Kidney glomerular epithelial cell (primary cell): ENCODE data around the gene KRT6C.
A peak's percentile ranks its signal among the peaks of the same experiment; 100 is the strongest.

Experiments
- DNase-seq: peaks from one replicate; lab custom pipeline; 2025; lab: John Stamatoyannopoulos, UW

KRT6C gene

DNA sequence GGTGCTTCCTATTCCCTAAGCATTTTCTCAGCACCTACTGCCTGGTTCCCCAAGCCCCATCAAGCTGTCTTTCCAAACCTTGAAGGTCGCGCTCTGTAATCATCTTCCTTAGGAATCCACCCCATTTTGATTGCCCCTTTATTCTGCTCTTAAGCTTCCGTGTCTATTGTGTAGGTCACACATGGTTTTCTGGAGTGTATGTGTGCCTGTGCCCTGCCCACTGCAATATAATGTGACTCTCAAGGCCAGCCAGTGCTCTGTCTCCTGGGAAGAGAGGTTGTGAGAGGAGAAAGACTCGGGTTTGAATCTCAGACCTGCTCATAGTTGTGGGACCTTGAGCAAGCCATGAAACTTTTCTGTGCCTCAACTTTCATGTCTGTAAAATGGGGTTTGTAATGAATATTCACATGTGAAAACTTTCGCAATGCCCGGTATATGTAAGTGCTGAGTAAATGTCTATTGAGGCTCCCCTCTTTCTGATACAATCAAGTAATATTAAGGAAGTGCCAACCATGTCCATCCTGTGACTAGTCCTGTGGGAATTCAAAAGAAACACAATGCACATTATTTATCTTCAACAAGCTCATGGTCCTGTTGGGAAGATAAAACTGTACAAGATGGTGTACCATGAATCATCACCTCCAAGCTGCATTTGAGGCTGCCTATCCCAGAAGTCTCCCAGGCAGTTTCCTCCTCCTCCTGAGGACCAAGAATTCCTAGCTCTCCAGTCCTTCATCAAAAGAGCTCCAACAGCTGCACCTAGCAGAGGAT, 38.7 kb downstream of the KRT6C start:
- DNase-seq: peak; percentile 36

DNA sequence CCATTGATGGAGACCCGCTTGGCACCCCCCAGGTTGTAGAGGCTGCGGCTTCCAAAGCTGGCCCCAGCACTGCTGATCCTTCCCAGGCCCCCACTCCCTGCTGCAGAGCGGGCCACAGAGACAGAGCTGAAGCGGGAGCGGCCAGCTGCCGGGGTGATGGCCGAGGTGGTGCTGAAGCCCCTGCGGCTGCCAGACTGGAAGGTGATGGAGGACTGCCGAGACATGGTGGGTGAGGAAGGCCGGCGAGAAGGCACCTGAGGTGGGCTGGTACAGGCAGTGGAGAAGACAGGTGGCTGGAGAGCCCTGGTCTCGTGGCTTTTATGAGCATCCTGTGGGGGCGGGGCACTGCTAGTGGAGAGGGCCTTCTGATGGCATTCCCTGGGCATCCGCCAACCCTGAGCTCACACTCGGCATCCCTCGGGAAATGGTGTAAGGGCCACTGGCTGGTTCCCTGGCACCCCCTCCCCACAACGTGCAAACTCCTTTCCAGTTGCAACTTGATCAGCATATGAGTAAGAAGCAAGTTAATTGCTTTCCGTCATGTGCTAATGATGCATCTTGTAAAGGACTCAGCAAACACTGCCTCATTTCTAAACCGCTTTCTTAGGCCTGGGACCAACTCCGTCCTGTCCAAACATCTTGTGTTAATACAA, 39.4 kb downstream of the KRT6C start, which contains the start of gene KRT75:
TSS of gene KRT75 (minus strand) at position 291 of the 653 bp plus-strand sequence. CDS start at position 224, 67 bp downstream.
- no peak for DNase-seq

GRCh38 chr12:52433501-52434080, 40.0 kb downstream of the KRT6C start:
- no peak for DNase-seq

DNA sequence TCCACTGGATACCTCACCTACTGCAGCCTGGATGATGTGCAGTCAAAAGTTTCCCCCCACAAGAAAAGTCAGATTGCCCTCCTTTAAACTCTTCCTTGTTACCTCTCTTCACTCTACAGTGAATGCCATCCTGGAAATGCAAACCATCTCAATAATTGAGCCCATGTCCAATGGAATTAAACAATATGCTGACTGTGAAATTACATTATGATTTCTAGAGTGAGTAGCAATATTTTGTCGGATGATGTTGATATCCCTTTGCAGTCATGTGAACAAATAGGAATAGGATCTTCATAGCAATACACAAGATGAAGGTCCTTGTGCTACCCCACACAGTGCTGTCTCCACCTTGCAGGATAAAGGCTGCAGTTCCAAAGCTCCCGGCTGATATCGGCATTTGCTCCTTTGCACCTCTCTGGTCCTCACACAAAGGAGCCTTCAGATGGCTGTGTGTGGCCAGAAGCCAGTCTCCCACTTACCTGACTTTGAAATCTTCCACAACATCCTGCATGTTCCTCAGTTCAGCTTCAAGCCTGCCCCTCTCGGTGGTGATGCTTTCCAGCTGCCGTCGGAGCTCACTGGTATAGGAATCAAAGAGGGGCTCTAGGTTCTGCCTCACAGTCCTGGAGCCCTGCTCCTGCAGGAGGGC, 40.9 kb downstream of the KRT6C start:
- no peak for DNase-seq

DNA sequence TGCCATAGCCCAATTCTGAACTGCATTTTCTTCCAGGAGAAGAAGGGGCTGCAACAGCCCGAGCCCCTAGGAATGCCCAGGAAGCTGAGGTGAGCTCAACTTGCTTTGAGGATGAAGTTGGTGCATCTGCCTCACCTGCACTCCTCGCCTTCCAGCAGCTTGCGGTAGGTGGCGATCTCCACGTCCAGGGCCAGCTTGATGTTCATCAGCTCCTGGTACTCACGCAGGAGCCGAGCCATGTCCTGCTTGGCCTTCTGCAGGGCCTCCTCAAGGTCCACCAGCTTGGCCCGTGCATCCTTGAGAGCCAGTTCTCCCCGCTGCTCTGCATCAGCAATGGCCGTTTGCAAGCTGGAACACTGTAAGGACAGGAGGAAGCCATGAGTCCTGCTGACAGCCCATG, 45.5 kb downstream of the KRT6C start:
- DNase-seq: no peak

DNA sequence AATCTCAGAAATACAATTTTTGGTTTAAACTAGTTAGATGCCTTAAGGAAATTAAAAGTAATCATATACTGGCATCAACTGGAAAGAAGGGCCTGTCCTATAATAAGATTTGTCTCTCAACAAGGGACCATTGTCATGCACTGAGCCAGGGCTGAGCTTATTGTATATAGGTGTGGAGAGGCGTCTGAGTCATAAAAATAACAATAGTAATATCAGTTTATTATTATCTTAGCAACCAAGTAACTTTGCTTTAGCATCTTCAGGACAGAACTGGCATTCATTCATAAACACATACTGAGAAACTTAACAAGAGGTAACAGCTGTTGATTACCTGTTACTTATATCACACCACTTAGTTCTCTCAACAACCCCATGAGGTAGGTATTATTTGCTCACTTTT, 46.5 kb downstream of the KRT6C start:
- DNase-seq: no peak

DNA sequence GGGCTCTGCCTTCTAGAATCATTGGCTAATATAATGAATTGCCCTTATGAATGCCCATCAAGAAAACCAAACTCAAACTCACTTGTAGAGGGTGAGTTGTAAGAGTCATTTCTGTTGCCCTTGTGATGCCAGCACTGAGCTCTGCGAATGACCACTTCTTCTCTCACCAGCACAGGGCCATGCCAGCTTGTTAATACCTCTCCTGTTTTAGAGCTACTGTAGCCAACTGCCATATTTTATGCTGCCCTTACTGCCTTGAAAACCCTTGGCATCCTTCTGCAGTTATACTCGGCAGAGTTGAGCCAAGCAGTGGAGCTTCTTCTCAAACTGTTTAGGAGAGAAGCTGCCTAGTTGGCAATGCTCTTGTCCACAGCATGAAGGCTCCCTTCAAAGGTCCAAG, 47.6 kb downstream of the KRT6C start:
- no peak for DNase-seq

- no peak for DNase-seq
These were observed 48.1 kb downstream of the KRT6C start for GRCh38 chr12:52425466-52425865.

- no peak for DNase-seq
These were observed 49.7 kb downstream of the KRT6C start for GRCh38 chr12:52423661-52424500.

DNA sequence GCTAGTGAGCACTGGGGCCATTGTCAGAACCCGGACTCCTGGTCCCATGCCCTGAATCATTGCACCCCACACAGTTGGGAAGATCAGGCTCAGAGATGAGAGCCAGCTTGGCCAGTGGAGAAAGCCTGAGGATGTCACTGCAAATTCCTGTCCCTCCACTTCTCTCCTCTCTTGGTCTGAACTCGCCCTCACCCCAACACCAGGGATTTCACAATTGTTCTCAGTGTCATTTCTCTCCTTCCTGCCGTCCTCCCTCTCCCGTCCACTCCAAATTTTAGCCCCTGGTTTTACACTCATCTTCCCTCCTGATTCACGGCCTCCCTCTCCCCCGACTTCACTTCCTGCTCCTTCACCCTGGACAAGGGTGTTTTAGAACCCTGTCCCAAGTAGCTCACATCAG, 50.6 kb downstream of the KRT6C start:
- DNase-seq: no peak

DNA sequence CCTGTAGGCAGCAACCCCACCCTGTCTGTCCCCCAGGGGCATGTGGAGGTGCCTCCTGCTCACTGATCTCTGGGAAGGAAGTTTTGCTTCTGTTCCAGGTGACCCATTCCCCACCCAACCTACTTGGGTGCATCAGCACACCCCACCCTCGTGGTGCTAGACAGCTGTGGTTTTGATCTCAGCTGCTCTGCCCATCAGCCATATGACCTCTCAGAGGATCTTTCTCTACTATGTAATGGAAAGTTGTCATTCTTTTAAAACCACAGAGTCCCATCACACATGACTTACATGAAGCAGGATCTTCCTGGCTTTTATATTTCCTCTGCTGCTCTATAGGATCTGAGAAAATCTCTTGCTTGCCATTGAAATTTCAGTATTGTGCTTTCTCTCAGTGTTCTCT, 53.9 kb downstream of the KRT6C start:
- no peak for DNase-seq

GRCh38 chr12:52418576-52419110, 55.0 kb downstream of the KRT6C start:
- DNase-seq: no peak
